ENCODE data around the gene TBC1D22A. TPM values are rescaled to one million over a fixed set of nuclear protein-coding genes. Genes with fewer than 3 reads are reported as not detected.
A peak's percentile ranks its signal among the peaks of the same experiment; 100 is the strongest.

TBC1D22A gene
- total RNA-seq (10 to 100 TPM; 13.8 to 53.1 (median 47.4) TPM), polyA plus RNA-seq (10 to 100 TPM; 13.3 to 22.1 (median 15.5) TPM)
- long read RNA-seq, donor 1, partial matches to known transcripts, result 0 of 2 reads
- long read RNA-seq, donor 1, other reads (novel, unspliced or antisense), result 0 of 2 reads
- long read RNA-seq, donor 2, partial matches to known transcripts, result 0 of 2 reads
- long read RNA-seq, donor 2, other reads (novel, unspliced or antisense), result 0 of 2 reads
- long read RNA-seq, donor 3, partial matches to known transcripts, result 0 of 1 reads
- long read RNA-seq, donor 3, other reads (novel, unspliced or antisense), result 0 of 1 reads
- long read RNA-seq, donor 4, result 0 reads
- long read RNA-seq, donor 5, partial matches to known transcripts, result 0 of 1 reads
- long read RNA-seq, donor 5, other reads (novel, unspliced or antisense), result 0 of 1 reads
- long read RNA-seq, donor 6, partial matches to known transcripts, result 0 of 3 reads
- long read RNA-seq, donor 6, other reads (novel, unspliced or antisense), result 0 of 3 reads
- long read RNA-seq, donor 7, partial matches to known transcripts, result 5 of 8 reads
- long read RNA-seq, donor 7, other reads (novel, unspliced or antisense), result 0 of 8 reads
- long read RNA-seq, donor 8, transcript TBC1D22A-201 (13 exons, 3,787 nt), result major isoform, 5 of 10 reads
- long read RNA-seq, donor 8, partial matches to known transcripts, result 5 of 10 reads
- long read RNA-seq, donor 8, other reads (novel, unspliced or antisense), result 0 of 10 reads
- long read RNA-seq, donor 9, partial matches to known transcripts, result 0 of 3 reads
- long read RNA-seq, donor 9, other reads (novel, unspliced or antisense), result 0 of 3 reads
- long read RNA-seq, donor 10, partial matches to known transcripts, result 0 of 2 reads
- long read RNA-seq, donor 10, other reads (novel, unspliced or antisense), result 0 of 2 reads

- Histone ChIP-seq H3K4me3 (peak within 1 kb of the TSS; percentile 89 to 99 (median 94)), H3K27ac (peak within 1 kb of the TSS; percentile 93 to 98 (median 97)), H3K4me1 (peaks cover 37 to 76% (median 68%) of the 10 kb centered on the region in 4 donors), H3K36me3 (no peaks in the 10 kb centered on the region), H3K27me3 (no peaks in the 10 kb centered on the region), H3K9me3 (no peaks in the 10 kb centered on the region)
- TF ChIP-seq POLR2A (IDR thresholded peaks at IDR 0.05) (peak in 2 of 4 donors; percentile 84 to 94), EP300 (IDR thresholded peaks at IDR 0.05) (peak; percentile 26), CTCF (IDR thresholded peaks at IDR 0.05) (peak in 3 of 7 experiments; percentile 10 to 28 (median 27)), POLR2AphosphoS5 (IDR thresholded peaks at IDR 0.05) (peak; percentile 99 to 100 (median 100))
- intact Hi-C loops (cut with DNase I; ENCODE audit: low total_unique reads), result no loop called here
- WGBS, 5 donors, result 0 to 2% (median 0%) methylated on average over 43 to 66 of the region's 66 CpGs
- DNase-seq, result peak; percentile 96 to 98
These were observed at the start of gene TBC1D22A for GRCh38 chr22:46762238-46763050. TBC1D22A (plus strand) TSS chr22:46762650; CDS start chr22:46762787, 137 bp downstream.

- WGBS, 5 donors, result 48 to 58% (median 55%) methylated on average over 4 of the region's 4 CpGs
- intact Hi-C loops (cut with DNase I; ENCODE audit: low total_unique reads), result no loop called here
- DNase-seq, result no peak
- TF ChIP-seq POLR2A (IDR thresholded peaks at IDR 0.05) (no peak), CTCF (IDR thresholded peaks at IDR 0.05) (no peak), EP300 (IDR thresholded peaks at IDR 0.05) (no peak), POLR2AphosphoS5 (IDR thresholded peaks at IDR 0.05) (no peak)
- Histone ChIP-seq H3K36me3 (peaks cover 46 to 85% (median 79%) of the 10 kb centered on the region in 4 donors), H3K4me3 (no peak overlapping the region), H3K4me1 (peaks cover 0 to 20% (median 7%) of the 10 kb centered on the region in 4 donors), H3K9me3 (no peaks in the 10 kb centered on the region), H3K27ac (no peak overlapping the region), H3K27me3 (no peaks in the 10 kb centered on the region)
These were observed 47.9 kb upstream of the TBC1D22A start for GRCh38 chr22:46714550-46714949.

- no peak for TF ChIP-seq CTCF (IDR thresholded peaks at IDR 0.05)
- TF ChIP-seq POLR2AphosphoS5 (IDR thresholded peaks at IDR 0.05), result no peak
- TF ChIP-seq POLR2A (IDR thresholded peaks at IDR 0.05), result no peak
- no peak for TF ChIP-seq EP300 (IDR thresholded peaks at IDR 0.05)
- H3K9me3 ChIP-seq, result no peaks in the 10 kb centered on the region
- H3K27ac ChIP-seq, result no peak overlapping the region
- H3K4me1 ChIP-seq, result peaks cover 0 to 6% (median 2%) of the 10 kb centered on the region in 4 donors
- H3K4me3 ChIP-seq, result no peak overlapping the region
- H3K36me3 ChIP-seq, result peaks cover 34 to 90% (median 79%) of the 10 kb centered on the region in 4 donors
- no peak for DNase-seq
- intact Hi-C loops (cut with DNase I; ENCODE audit: low total_unique reads), result no loop called here
- no peaks in the 10 kb centered on the region for H3K27me3 ChIP-seq
- 92 to 97% (median 94%) methylated on average over 11 of the region's 11 CpGs for WGBS, 5 donors
These were observed 42.5 kb upstream of the TBC1D22A start for GRCh38 chr22:46719921-46720320.
